Measurements from ENCODE around the gene FAM156A. TPM values are rescaled to one million over a fixed set of nuclear protein-coding genes. Genes with fewer than 3 reads are reported as not detected.
"Not testable (repeated sequence)": the region's sequence is repeated elsewhere in the genome, so short reads cannot be mapped to it uniquely, and the experiment has no call there.

Gene FAM156A, protein sequence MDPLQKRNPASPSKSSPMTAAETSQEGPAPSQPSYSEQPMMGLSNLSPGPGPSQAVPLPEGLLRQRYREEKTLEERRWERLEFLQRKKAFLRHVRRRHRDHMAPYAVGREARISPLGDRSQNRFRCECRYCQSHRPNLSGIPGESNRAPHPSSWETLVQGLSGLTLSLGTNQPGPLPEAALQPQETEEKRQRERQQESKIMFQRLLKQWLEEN
- total RNA-seq (2021; fragmentation: NEBNext Ultra II Directional; extraction: Animal tissue kit (Norgen Biotek cat#: 25700)) (11.0 and 13.6 TPM in 2 replicates), polyA plus RNA-seq (2011; rRNA removed) (11.7 and 16.0 TPM in 2 replicates), polyA minus RNA-seq (2011; rRNA and poly(A)+ RNA removed) (3.8 and 6.9 TPM in 2 replicates)
- 18.4 TPM for polyA plus RNA-seq (2011; cell fraction: cytosol; rRNA removed)
- polyA plus RNA-seq (2011; cell fraction: nucleus; rRNA removed) = 35.3 TPM
- 18.6 to 24.6 TPM (median 22.9 TPM) in 4 replicates for polyA plus RNA-seq (2012, experiment 1 of 2)
- polyA plus RNA-seq (2012, experiment 2 of 2) = 4.1 TPM
- 10.0 TPM for polyA plus RNA-seq (2013, experiment 1 of 2)
- polyA plus RNA-seq (2013, experiment 2 of 2) = 12.2 TPM
- 3.5 TPM for polyA minus RNA-seq (2011; cell fraction: cytosol; rRNA and poly(A)+ RNA removed)
- polyA minus RNA-seq (2011; cell fraction: nucleus; rRNA and poly(A)+ RNA removed) = 15.0 TPM
- long read RNA-seq, experiment 1, partial matches to known transcripts = 0 of 8 reads
- long read RNA-seq, experiment 1, other reads (novel, unspliced or antisense) = 7 of 8 reads
- long read RNA-seq, experiment 2, partial matches to known transcripts = 0 of 5 reads
- long read RNA-seq, experiment 2, other reads (novel, unspliced or antisense) = 2 of 5 reads

DNA sequence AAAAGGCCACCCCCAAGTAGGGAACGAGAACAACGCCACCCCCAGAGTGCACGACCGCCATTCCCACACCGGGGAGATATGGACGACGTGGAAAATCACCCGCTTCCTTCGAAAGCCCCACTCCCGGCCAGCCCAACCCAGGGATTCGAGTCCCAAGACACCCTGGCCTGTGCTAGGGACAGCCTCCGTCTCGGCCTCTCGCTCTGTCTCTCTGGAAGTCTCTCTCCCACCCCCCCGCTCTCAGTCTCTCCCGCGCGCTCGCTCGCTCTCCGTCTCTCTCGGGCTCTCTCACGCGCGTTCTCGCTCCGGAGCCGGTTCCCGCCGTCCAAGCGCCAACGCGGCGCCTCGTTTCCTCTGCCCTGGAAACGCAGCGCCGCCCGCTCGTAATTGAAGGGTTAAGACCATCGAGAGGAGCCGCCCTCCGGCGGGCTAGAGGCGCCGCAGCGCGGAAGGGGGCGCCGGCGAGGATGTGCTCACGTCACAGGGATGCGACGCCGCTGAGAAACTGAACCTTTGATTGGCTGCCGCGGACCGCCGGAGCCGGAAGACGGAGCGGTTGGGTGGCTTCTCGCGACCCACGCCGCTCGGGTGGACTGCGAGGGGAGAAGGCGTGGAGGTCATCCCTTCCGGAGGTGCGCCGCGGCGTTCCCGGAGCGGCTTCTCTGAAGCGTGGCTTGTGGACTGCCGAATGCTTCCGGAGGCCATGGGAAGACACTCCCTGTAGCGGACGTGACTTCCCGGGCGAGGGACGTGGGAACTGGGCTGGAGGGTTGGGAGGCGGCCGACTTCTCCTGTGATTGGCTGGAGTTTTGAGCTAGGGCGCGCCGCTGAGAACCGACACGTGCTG is at the start of gene FAM156A:
FAM156A (minus strand) TSS at position 406 of the 847 bp plus-strand sequence. CDS start 9,930 bp downstream, outside the sequence.
- CTCF ChIA-PET (ENCODE audit: partially characterized antibody) = not testable (repeated sequence)
- peak; percentile 92 for FAIRE-seq

More for the DNA sequence above, at the start of gene FAM156A:
- H3K36me3 ChIP-seq (ENCODE audit: control insufficient read depth in 2 of 4, insufficient read depth in 4 of 4, low read length in 3 of 4); H3K14ac ChIP-seq (ENCODE audit: insufficient read length); H4K91ac ChIP-seq (replicated peaks; ENCODE audit: insufficient read length, low read length); H2BK120ac ChIP-seq (replicated peaks; ENCODE audit: low read depth, low read length); H2AFZ ChIP-seq (ENCODE audit: low read length); H3K79me1 ChIP-seq (ENCODE audit: low read depth, low read length); H3K23me2 ChIP-seq (ENCODE audit: low read depth, low read length); H2BK5ac ChIP-seq (ENCODE audit: low read depth, low read length); H3K4me1 ChIP-seq (replicated peaks in 1 of 4; ENCODE audit: control insufficient read depth in 3 of 4, insufficient read depth in 4 of 4, low read length in 3 of 4); H3K9me3 ChIP-seq (ENCODE audit: insufficient read depth in 2 of 2, low read depth in 1 of 2, low read length in 1 of 2); H3K4ac ChIP-seq (replicated peaks; ENCODE audit: insufficient read length, low read depth, low read length); H3K27ac ChIP-seq (ENCODE audit: low read depth, low read length); POLR2A ChIA-PET (ENCODE audit: partially characterized antibody); H2BK20ac ChIP-seq (ENCODE audit: low read length); H3K23ac ChIP-seq (ENCODE audit: insufficient read length); DNase-seq (ENCODE audit: low read depth in 1 of 2, low spot score in 2 of 2); H3K9ac ChIP-seq (replicated peaks in 1 of 4; ENCODE audit: extremely low read depth in 1 of 4, low read depth in 3 of 4, low read length in 3 of 4); H3K4me3 ChIP-seq (ENCODE audit: extremely low read depth in 1 of 4, insufficient read depth in 2 of 4, low read depth in 3 of 4, low read length in 4 of 4); H4K8ac ChIP-seq (ENCODE audit: extremely low read depth, insufficient read depth, low read length); H2BK15ac ChIP-seq (ENCODE audit: low read length); H3K79me2 ChIP-seq (ENCODE audit: control insufficient read depth in 1 of 2, insufficient read depth in 2 of 2, low read length in 2 of 2); H2BK12ac ChIP-seq (ENCODE audit: low read depth, low read length); H3K18ac ChIP-seq (ENCODE audit: extremely low read depth, low read length); H3K27me3 ChIP-seq (replicated peaks in 1 of 4; ENCODE audit: control insufficient read depth in 3 of 4, extremely low read depth in 1 of 4, insufficient read depth in 3 of 4, low read length in 3 of 4); H3K4me2 ChIP-seq (ENCODE audit: insufficient read depth in 1 of 2, low read depth in 2 of 2, low read length in 2 of 2); H4K5ac ChIP-seq (ENCODE audit: insufficient read length, low read depth, low read length); H2AK5ac ChIP-seq (ENCODE audit: low read depth, low read length); H4K20me1 ChIP-seq (replicated peaks in 1 of 2; ENCODE audit: control insufficient read depth in 1 of 2, insufficient read depth in 2 of 2, low read length in 2 of 2); H3K56ac ChIP-seq (replicated peaks; ENCODE audit: insufficient read length, low read depth, low read length): not testable (repeated sequence)
- WGBS, 2 experiments (ENCODE audit: extremely low coverage in 1 of 2, insufficient coverage in 1 of 2, insufficient read length in 1 of 2, insufficient replicate concordance in 2 of 2, low coverage in 1 of 2, low lambda C conversion rate in 2 of 2, missing lambda C conversion rate in 1 of 2) = no CpG with 5 or more reads among the region's 91 CpGs
